Suprapubic skin (tissue), 4 donors: Measurements from ENCODE around the gene SLC2A4RG. TPM values are rescaled to one million over a fixed set of nuclear protein-coding genes. Genes with fewer than 3 reads are reported as not detected.
"Not testable (repeated sequence)": the region's sequence is repeated elsewhere in the genome, so short reads cannot be mapped to it uniquely, and the experiment has no call there.

Source experiments
- DNase-seq, 2 donors: peaks; one replicate each; pipeline ENCODE4 v3.0.0-alpha.2; 2019; ENCODE audit warnings: low spot score in 2 of 2
- H3K27ac ChIP-seq: fragments of 200-600 bp; sonication (generic); one replicate; pipeline ENCODE4 v1.5.1; 2019
- H3K27me3 ChIP-seq: fragments of 200-600 bp; sonication (generic); one replicate; pipeline ENCODE4 v1.5.1; 2019
- H3K36me3 ChIP-seq: fragments of 200-600 bp; sonication (generic); one replicate; pipeline ENCODE4 v1.5.1; 2019
- H3K4me1 ChIP-seq: fragments of 200-600 bp; sonication (generic); one replicate; pipeline ENCODE4 v1.5.1; 2019
- H3K4me3 ChIP-seq: fragments of 200-600 bp; sonication (generic); one replicate; pipeline ENCODE4 v1.5.1; 2019; ENCODE audit warnings: mild to moderate bottlenecking
- H3K9me3 ChIP-seq: fragments of 200-600 bp; sonication (generic); one replicate; pipeline ENCODE4 v1.5.1; 2019
- CTCF ChIP-seq, 2 donors: fragments of 200-600 bp in 1 of 2; fragments of 450-650 bp in 1 of 2; sonication (generic) in 1 of 2; IDR thresholded peaks; one replicate each; pipeline ENCODE4 v1.5.1; 2016 to 2019; ENCODE audit warnings: antibody characterized with exemption in 2 of 2, mild to moderate bottlenecking in 1 of 2, moderate library complexity in 1 of 2
- EP300 ChIP-seq: sonication (generic); formaldehyde crosslinking; IDR thresholded peaks from one replicate; pipeline ENCODE4 v1.6.1; 2017; ENCODE audit warnings: antibody characterized with exemption
- POLR2A ChIP-seq, 2 donors: fragments of 450-650 bp; IDR thresholded peaks; one replicate each; pipeline ENCODE4 v1.6.1; 2017; ENCODE audit warnings: antibody characterized with exemption in 2 of 2, mild to moderate bottlenecking in 2 of 2, moderate library complexity in 2 of 2
- POLR2AphosphoS5 ChIP-seq, 3 donors: sonication (generic); formaldehyde crosslinking; IDR thresholded peaks; one replicate each; pipeline ENCODE4 v1.6.1; 2017; ENCODE audit warnings: antibody characterized with exemption in 3 of 3
- WGBS: methylation state at CpG from one replicate; pipeline ENCODE4 v1.1.5; 2018; 5-methylcytosine and 5-hydroxymethylcytosine counted together
- total RNA-seq, 4 donors: library from RNA; depleted of rRNA; stranded (reverse); fragments of >200 nt; gene quantifications; one replicate each; pipeline ENCODE4 v1.1.0, GENCODE V29; 2016

SLC2A4RG gene
- total RNA-seq, 4 donors from 2014 or later = 96.9 to 118 (median 107) TPM

DNA sequence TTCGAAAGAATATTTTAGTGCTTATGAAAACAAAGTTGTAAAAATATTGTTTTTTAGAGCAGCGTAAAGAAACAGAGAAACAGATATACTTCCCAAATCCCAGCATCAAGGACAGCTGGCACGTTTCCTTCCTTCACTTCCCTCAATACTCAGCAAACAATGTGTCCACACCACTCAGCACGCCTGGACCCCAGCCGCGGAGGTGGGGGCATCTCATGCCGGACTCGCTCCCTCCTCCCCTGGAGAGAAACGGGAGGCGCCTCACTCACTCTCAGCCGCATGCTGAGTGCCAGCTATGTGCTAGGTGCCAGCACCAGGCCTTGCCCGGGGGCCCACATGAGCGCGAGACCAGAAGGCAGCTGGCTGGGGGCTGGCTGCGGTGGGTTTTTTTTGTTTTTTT, 34.7 kb downstream of the SLC2A4RG start:
- H3K9me3 ChIP-seq = no peaks in the 10 kb centered on the region
- no peaks in the 10 kb centered on the region for H3K36me3 ChIP-seq
- WGBS = 63% methylated on average over 15 of the region's 15 CpGs
- H3K27me3 ChIP-seq = no peaks in the 10 kb centered on the region
- peaks cover 25% of the 10 kb centered on the region for H3K4me1 ChIP-seq
- no peak overlapping the region for H3K27ac ChIP-seq
- H3K4me3 ChIP-seq = peak overlapping the region; percentile 10
- no peak for DNase-seq
- TF ChIP-seq POLR2A (IDR thresholded peaks at IDR 0.05) (no peak), EP300 (no peak), CTCF (IDR thresholded peaks at IDR 0.05) (no peak), POLR2AphosphoS5 (IDR thresholded peaks at IDR 0.05) (no peak)

DNA sequence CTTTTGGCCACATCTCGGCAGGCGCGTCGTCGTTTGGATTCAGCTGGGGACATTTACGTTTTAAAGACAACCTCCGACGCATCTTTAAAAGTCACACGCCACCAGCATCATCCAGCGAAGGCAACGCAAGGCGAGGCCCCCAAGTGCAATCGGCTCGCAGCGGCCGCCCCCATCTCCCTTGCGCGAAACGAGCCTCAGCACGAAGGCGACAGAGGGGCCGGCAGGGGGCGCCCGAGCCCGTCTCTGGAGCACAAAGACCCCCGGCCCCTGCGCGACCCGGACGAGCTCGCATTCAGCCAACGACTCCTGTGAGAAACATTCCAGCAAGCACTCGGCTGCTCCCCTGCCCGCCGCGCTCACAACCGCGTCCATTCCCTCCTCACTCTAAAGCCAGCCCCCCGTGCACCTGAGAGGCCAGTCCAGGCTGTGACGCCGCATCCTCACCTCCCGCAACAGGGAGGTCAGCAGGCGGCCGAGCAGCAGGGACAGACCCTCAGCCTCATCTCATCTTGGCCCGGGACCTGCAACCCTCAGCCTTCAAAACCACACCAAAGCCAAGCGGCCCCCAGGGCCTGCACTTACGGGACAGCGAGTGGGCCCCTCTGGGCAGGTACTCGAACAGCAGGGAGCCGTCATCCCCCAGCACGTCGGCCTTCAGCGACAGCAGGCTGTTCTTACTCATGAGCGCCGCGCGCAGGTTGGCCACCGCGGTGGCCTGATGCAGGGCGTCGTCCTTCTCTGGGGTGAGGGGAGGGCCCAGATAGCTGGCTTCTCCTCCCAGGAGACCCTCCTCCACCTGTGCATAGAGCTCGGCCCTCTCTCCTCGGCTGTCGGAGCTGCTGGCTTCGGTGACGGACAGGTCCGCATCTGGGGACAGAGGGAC, 35.8 kb downstream of the SLC2A4RG start:
- Histone ChIP-seq H3K4me1 (peaks cover 25% of the 10 kb centered on the region), H3K9me3 (no peaks in the 10 kb centered on the region), H3K4me3 (peak overlapping the region; percentile 10), H3K27me3 (no peaks in the 10 kb centered on the region), H3K36me3 (no peaks in the 10 kb centered on the region), H3K27ac (no peak overlapping the region)
- WGBS = 15% methylated on average over 26 of the region's 67 CpGs
- TF ChIP-seq CTCF (IDR thresholded peaks at IDR 0.05) (peak; percentile 36 to 69), POLR2AphosphoS5 (IDR thresholded peaks at IDR 0.05) (no peak), POLR2A (IDR thresholded peaks at IDR 0.05) (no peak), EP300 (no peak)
- peak in 1 of 2 donors; percentile 72 for DNase-seq

GRCh38 chr20:63776875-63777274, 37.3 kb downstream of the SLC2A4RG start:
- not testable (repeated sequence) for H3K9me3 ChIP-seq, H3K27ac ChIP-seq, H3K36me3 ChIP-seq, H3K27me3 ChIP-seq, DNase-seq, H3K4me3 ChIP-seq
- 95% methylated on average over 23 of the region's 23 CpGs for WGBS
- peaks cover 25% of the 10 kb centered on the region for H3K4me1 ChIP-seq

DNA sequence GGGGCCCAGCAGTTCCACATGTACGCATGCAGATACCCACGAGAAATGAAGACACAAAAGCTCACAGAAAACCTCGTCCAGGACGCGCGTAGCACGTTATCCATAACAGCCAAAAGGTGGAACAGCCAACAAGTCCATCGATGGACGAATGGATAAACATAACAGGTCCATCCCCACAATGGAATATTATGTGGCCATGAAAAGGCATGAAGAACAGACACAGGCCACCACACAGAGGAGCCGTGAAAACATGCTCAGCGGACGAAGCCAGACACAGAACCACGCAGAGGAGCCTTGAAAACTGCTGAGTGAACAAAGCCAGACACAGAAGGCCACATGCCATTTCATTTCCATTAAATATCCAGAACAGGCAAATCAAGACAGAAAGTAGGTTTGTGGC, 38.0 kb downstream of the SLC2A4RG start:
- H3K9me3 ChIP-seq = no peaks in the 10 kb centered on the region
- no peak overlapping the region for H3K27ac ChIP-seq
- H3K4me1 ChIP-seq = peaks cover 22% of the 10 kb centered on the region
- H3K4me3 ChIP-seq = no peak overlapping the region
- WGBS = 96% methylated on average over 13 of the region's 13 CpGs
- no peaks in the 10 kb centered on the region for H3K27me3 ChIP-seq
- H3K36me3 ChIP-seq = no peaks in the 10 kb centered on the region
- DNase-seq = no peak
- TF ChIP-seq CTCF (IDR thresholded peaks at IDR 0.05) (no peak), POLR2AphosphoS5 (IDR thresholded peaks at IDR 0.05) (no peak)

DNA sequence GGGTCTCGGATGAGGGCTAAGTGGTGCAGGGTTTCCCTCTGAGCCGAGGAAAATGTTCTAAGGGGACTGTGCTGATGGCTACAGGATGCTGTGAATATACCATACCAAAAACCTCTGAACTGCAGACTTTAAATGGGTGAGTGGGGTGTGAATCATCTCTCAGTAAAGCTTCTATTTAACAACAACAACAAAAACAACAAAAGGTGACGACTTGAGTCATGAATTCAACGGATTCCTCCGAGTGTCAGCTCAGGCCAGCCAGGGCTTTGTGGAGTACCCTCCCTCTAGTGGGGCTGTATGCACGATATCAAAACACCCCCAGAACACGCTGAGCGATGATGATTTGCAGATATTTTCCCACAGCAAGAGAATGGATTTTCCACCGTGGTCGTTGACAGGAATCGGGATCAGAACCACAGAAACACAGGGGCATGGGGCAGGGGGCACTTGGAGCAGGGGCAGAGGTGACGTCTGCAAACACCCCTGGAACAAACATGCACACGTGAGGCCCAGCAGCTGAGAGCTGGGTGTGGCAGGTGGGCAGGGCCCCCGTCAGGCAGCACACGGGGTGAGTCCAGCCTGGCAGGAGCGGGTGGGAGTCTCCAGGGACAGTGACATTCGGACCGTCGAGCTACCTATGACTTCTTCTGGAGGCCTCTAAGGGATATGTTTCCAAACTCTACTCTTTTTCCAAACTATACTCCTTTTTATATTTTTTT, 38.6 kb downstream of the SLC2A4RG start:
- WGBS = 66% methylated on average over 18 of the region's 19 CpGs
- Histone ChIP-seq H3K9me3 (no peaks in the 10 kb centered on the region), H3K27ac (no peak overlapping the region), H3K27me3 (no peaks in the 10 kb centered on the region), H3K36me3 (no peaks in the 10 kb centered on the region), H3K4me1 (peaks cover 16% of the 10 kb centered on the region), H3K4me3 (no peak overlapping the region)
- DNase-seq = no peak
- TF ChIP-seq POLR2AphosphoS5 (IDR thresholded peaks at IDR 0.05) (no peak), EP300 (no peak), POLR2A (IDR thresholded peaks at IDR 0.05) (no peak), CTCF (IDR thresholded peaks at IDR 0.05) (no peak)
